Gastrocnemius medialis (tissue), 4 donors: ENCODE data around the gene HAGH. TPM values are rescaled to one million over a fixed set of nuclear protein-coding genes. Genes with fewer than 3 reads are reported as not detected.

Experiments used
- ATAC-seq, 2 donors: fragments of 150-250 bp; one replicate each; pipeline ENCODE4 v1.9.1; 2016
- DNase-seq, 2 donors: peaks; one replicate each; pipeline ENCODE4 v3.0.0-alpha.2; 2019
- H3K27ac ChIP-seq, 4 donors: fragments of 200-600 bp; sonication (generic); 1 replicate in 1 of 4; 2 replicates in 3 of 4; pipeline ENCODE4 v1.5.1; 2016 to 2018; ENCODE audit warnings: mild to moderate bottlenecking in 2 of 4, moderate library complexity in 1 of 4
- H3K27me3 ChIP-seq, 3 donors: fragments of 200-600 bp; sonication (generic) in 2 of 3; 1 replicate in 1 of 3; 2 replicates in 2 of 3; pipeline versions ENCODE4 v1.5.1 to v1.6.0; 2016 to 2019; ENCODE audit warnings: mild to moderate bottlenecking in 1 of 3, moderate library complexity in 1 of 3
- H3K36me3 ChIP-seq, 2 donors: fragments of 200-600 bp; sonication (generic) in 1 of 2; one replicate each; pipeline ENCODE4 v1.5.1; 2017 to 2018
- H3K4me1 ChIP-seq, 2 donors: fragments of 200-600 bp; sonication (generic) in 1 of 2; one replicate each; pipeline ENCODE4 v1.5.1; 2016 to 2017; ENCODE audit warnings: mild to moderate bottlenecking in 2 of 2
- H3K4me3 ChIP-seq, 4 donors: fragments of 200-600 bp; sonication (generic) in 3 of 4; 1 replicate in 1 of 4; 2 replicates in 3 of 4; pipeline ENCODE4 v1.5.1; 2016 to 2019; ENCODE audit warnings: mild to moderate bottlenecking in 2 of 4
- H3K9me3 ChIP-seq, 3 donors: fragments of 200-600 bp; sonication (generic) in 2 of 3; 1 replicate in 1 of 3; 2 replicates in 2 of 3; pipeline ENCODE4 v1.5.1; 2016 to 2019
- CTCF ChIP-seq, 5 experiments: fragments of 450-650 bp in 3 of 5; fragments of 200-600 bp in 2 of 5; sonication (generic) in 2 of 5; IDR thresholded peaks in 4 of 5; conservative IDR thresholded peaks in 1 of 5; 1 replicate in 4 of 5; 2 replicates in 1 of 5; pipeline ENCODE4 v1.5.1; 2016 to 2019; ENCODE audit warnings: antibody characterized with exemption in 5 of 5, mild to moderate bottlenecking in 3 of 5, moderate library complexity in 3 of 5
- POLR2A ChIP-seq, 2 donors: fragments of 450-650 bp; IDR thresholded peaks; one replicate each; pipeline ENCODE4 v1.6.1; 2017; ENCODE audit warnings: antibody characterized with exemption in 2 of 2, mild to moderate bottlenecking in 2 of 2, moderate library complexity in 2 of 2
- in situ Hi-C, 4 donors: fragments of 200-750 bp; cut with MboI; loops; one replicate each; pipeline versions ENCODE4 v1.15.0 to v1.8.0; 2017; ENCODE audit warnings: low sequenced_read_pairs in 4 of 4
- intact Hi-C: fragments of 100-400 bp; cut with DNase I; formaldehyde crosslinking; loops from one replicate; pipeline ENCODE4 v1.15.1; 2023; ENCODE audit warnings: low total_unique reads
- total RNA-seq, 4 donors: library from RNA; depleted of rRNA; stranded (reverse); fragments of >200 nt; gene quantifications; one replicate each; pipeline versions ENCODE4 v1.1.0 to v1.2.3, GENCODE V29; 2016

HAGH gene
- total RNA-seq, 4 donors from 2014 or later: 216 to 440 (median 261) TPM

GRCh38 chr16:1777375-1778199, 49.0 kb downstream of the HAGH start:
- in situ Hi-C loops: no loop called here
- Histone ChIP-seq H3K36me3 (peaks cover 0 to 38% of the 10 kb centered on the region in 2 donors), H3K4me3 (no peak overlapping the region), H3K27me3 (no peaks in the 10 kb centered on the region), H3K4me1 (peaks cover 30 to 43% of the 10 kb centered on the region in 2 donors), H3K27ac (peak overlapping the region in 1 of 4 donors; percentile 9), H3K9me3 (no peaks in the 10 kb centered on the region)
- TF ChIP-seq POLR2A (IDR thresholded peaks at IDR 0.05) (no peak), CTCF (IDR thresholded peaks at IDR 0.05 in 4 of 5, conservative IDR thresholded peaks at IDR 0.05 in 1 of 5) (no peak)
- intact Hi-C loops: loop anchor here (10.0 kb wide), 1 partner anchor 437 kb away; the partner anchor contains the start of genes BRICD5 and PGP
- ATAC-seq (no peak), DNase-seq (no peak)

GRCh38 chr16:1776991-1777374, 49.6 kb downstream of the HAGH start:
- Histone ChIP-seq H3K27me3 (no peaks in the 10 kb centered on the region), H3K27ac (no peak overlapping the region), H3K9me3 (no peaks in the 10 kb centered on the region), H3K4me1 (peaks cover 31 to 50% of the 10 kb centered on the region in 2 donors), H3K36me3 (peaks cover 0 to 38% of the 10 kb centered on the region in 2 donors), H3K4me3 (no peak overlapping the region)
- no peak for TF ChIP-seq POLR2A (IDR thresholded peaks at IDR 0.05)
- ATAC-seq (no peak), DNase-seq (no peak)
- intact Hi-C loops: loop anchor here (10.0 kb wide), 1 partner anchor 438 kb away; the partner anchor contains the start of genes BRICD5 and PGP
- in situ Hi-C loops: no loop called here

- Histone ChIP-seq H3K4me1 (peaks cover 32 to 52% of the 10 kb centered on the region in 2 donors), H3K9me3 (no peaks in the 10 kb centered on the region), H3K36me3 (peaks cover 0 to 38% of the 10 kb centered on the region in 2 donors), H3K27me3 (no peaks in the 10 kb centered on the region), H3K27ac (no peak overlapping the region), H3K4me3 (no peak overlapping the region)
- TF ChIP-seq POLR2A (IDR thresholded peaks at IDR 0.05): no peak
- TF ChIP-seq CTCF (IDR thresholded peaks at IDR 0.05 in 4 of 5, conservative IDR thresholded peaks at IDR 0.05 in 1 of 5): no peak
- in situ Hi-C loops: no loop called here
- ATAC-seq (no peak), DNase-seq (no peak)
- intact Hi-C loops: loop anchor here (10.0 kb wide), 1 partner anchor 438 kb away; the partner anchor contains the start of genes BRICD5 and PGP
Measured at GRCh38 chr16:1776672-1776955, 50.0 kb downstream of the HAGH start.

GRCh38 chr16:1775846-1776671, 50.6 kb downstream of the HAGH start:
- Histone ChIP-seq H3K4me3 (no peak overlapping the region), H3K36me3 (peaks cover 0 to 38% of the 10 kb centered on the region in 2 donors), H3K4me1 (peaks cover 27 to 47% of the 10 kb centered on the region in 2 donors), H3K9me3 (no peaks in the 10 kb centered on the region), H3K27me3 (no peaks in the 10 kb centered on the region), H3K27ac (no peak overlapping the region)
- no peak for TF ChIP-seq CTCF (IDR thresholded peaks at IDR 0.05 in 4 of 5, conservative IDR thresholded peaks at IDR 0.05 in 1 of 5)
- no peak for TF ChIP-seq POLR2A (IDR thresholded peaks at IDR 0.05)
- in situ Hi-C loops: no loop called here
- intact Hi-C loops: loop anchor here (10.0 kb wide), 1 partner anchor 439 kb away; the partner anchor contains the start of genes BRICD5 and PGP
- DNase-seq (no peak), ATAC-seq (no peak)
